Measurements from ENCODE around the gene FN3K.

Gene FN3K

GRCh38 chr17:82745524-82745923 lies 10.1 kb downstream of the FN3K start:
- no peak for ATAC-seq
- TF ChIP-seq TCF4 (CRISPR knock-in tag; IDR thresholded peaks at IDR 0.05; ENCODE audit: borderline replicate concordance) (no peak), ZC3H10 (CRISPR knock-in tag; IDR thresholded peaks at IDR 0.05) (no peak), CSDC2 (CRISPR knock-in tag; IDR thresholded peaks at IDR 0.05) (no peak), CREB5 (CRISPR knock-in tag; IDR thresholded peaks at IDR 0.05; ENCODE audit: low read depth) (no peak), BACH2 (CRISPR knock-in tag; IDR thresholded peaks at IDR 0.05; ENCODE audit: borderline replicate concordance) (no peak), ISL1 (CRISPR knock-in tag; IDR thresholded peaks at IDR 0.05) (no peak), OSR1 (CRISPR knock-in tag; IDR thresholded peaks at IDR 0.05) (no peak), ARNTL (CRISPR knock-in tag; IDR thresholded peaks at IDR 0.05; ENCODE audit: borderline replicate concordance, low read depth) (no peak), ZNF8 (CRISPR knock-in tag; IDR thresholded peaks at IDR 0.05) (no peak), PATZ1 (CRISPR knock-in tag; IDR thresholded peaks at IDR 0.05; ENCODE audit: borderline replicate concordance) (no peak), ZFP30 (CRISPR knock-in tag; IDR thresholded peaks at IDR 0.05) (no peak), ZFP3 (CRISPR knock-in tag; IDR thresholded peaks at IDR 0.05) (no peak)

GRCh38 chr17:82748756-82749155 lies 13.3 kb downstream of the FN3K start:
- TF ChIP-seq ZFP30 (CRISPR knock-in tag; IDR thresholded peaks at IDR 0.05), result no peak
- TF ChIP-seq ISL1 (CRISPR knock-in tag; IDR thresholded peaks at IDR 0.05), result no peak
- no peak for TF ChIP-seq BACH2 (CRISPR knock-in tag; IDR thresholded peaks at IDR 0.05; ENCODE audit: borderline replicate concordance)
- TF ChIP-seq POU6F1 (CRISPR knock-in tag; IDR thresholded peaks at IDR 0.05; ENCODE audit: borderline replicate concordance, low read depth), result no peak
- no peak for ATAC-seq

GRCh38 chr17:82750241-82750908 lies 15.0 kb downstream of the FN3K start:
- TF ChIP-seq TOX (CRISPR knock-in tag; IDR thresholded peaks at IDR 0.05; ENCODE audit: borderline replicate concordance) (no peak), ZNF70 (CRISPR knock-in tag; IDR thresholded peaks at IDR 0.05) (no peak), ESRRG (CRISPR knock-in tag; IDR thresholded peaks at IDR 0.05) (no peak), ZFP30 (CRISPR knock-in tag; IDR thresholded peaks at IDR 0.05) (no peak), CSRNP3 (CRISPR knock-in tag; IDR thresholded peaks at IDR 0.05) (no peak), TCF4 (CRISPR knock-in tag; IDR thresholded peaks at IDR 0.05; ENCODE audit: borderline replicate concordance) (no peak), ARNTL (CRISPR knock-in tag; IDR thresholded peaks at IDR 0.05; ENCODE audit: borderline replicate concordance, low read depth) (no peak), GLIS3 (CRISPR knock-in tag; IDR thresholded peaks at IDR 0.05) (no peak), RARB (CRISPR knock-in tag; IDR thresholded peaks at IDR 0.05) (no peak), ZFP3 (CRISPR knock-in tag; IDR thresholded peaks at IDR 0.05) (no peak), ISL1 (CRISPR knock-in tag; IDR thresholded peaks at IDR 0.05) (no peak), ZNF565 (CRISPR knock-in tag; conservative IDR thresholded peaks at IDR 0.05; ENCODE audit: low read depth) (no peak), CREB5 (CRISPR knock-in tag; IDR thresholded peaks at IDR 0.05; ENCODE audit: low read depth) (no peak)
- no peak for ATAC-seq

GRCh38 chr17:82751171-82751570 lies 15.8 kb downstream of the FN3K start:
- peak; percentile 36 for ATAC-seq
- TF ChIP-seq TCF4 (CRISPR knock-in tag; IDR thresholded peaks at IDR 0.05; ENCODE audit: borderline replicate concordance) (no peak), CREB5 (CRISPR knock-in tag; IDR thresholded peaks at IDR 0.05; ENCODE audit: low read depth) (no peak), ARNTL (CRISPR knock-in tag; IDR thresholded peaks at IDR 0.05; ENCODE audit: borderline replicate concordance, low read depth) (no peak), BACH2 (CRISPR knock-in tag; IDR thresholded peaks at IDR 0.05; ENCODE audit: borderline replicate concordance) (0 out of 2 replicates have a peak, but pooled peaks have one; percentile 38), ESRRG (CRISPR knock-in tag; IDR thresholded peaks at IDR 0.05) (no peak), PPARA (CRISPR knock-in tag; IDR thresholded peaks at IDR 0.05; ENCODE audit: borderline replicate concordance) (no peak), ZNF8 (CRISPR knock-in tag; IDR thresholded peaks at IDR 0.05) (no peak), ZNF565 (CRISPR knock-in tag; conservative IDR thresholded peaks at IDR 0.05; ENCODE audit: low read depth) (no peak), TOX (CRISPR knock-in tag; IDR thresholded peaks at IDR 0.05; ENCODE audit: borderline replicate concordance) (no peak), ISL1 (CRISPR knock-in tag; IDR thresholded peaks at IDR 0.05) (no peak), TSHZ2 (CRISPR knock-in tag; IDR thresholded peaks at IDR 0.05) (no peak), CSDC2 (CRISPR knock-in tag; IDR thresholded peaks at IDR 0.05) (no peak), ZNF70 (CRISPR knock-in tag; IDR thresholded peaks at IDR 0.05) (peak; percentile 44; the same call in 1 of the 2 replicates), ZFP30 (CRISPR knock-in tag; IDR thresholded peaks at IDR 0.05) (no peak)

Measured in SK-N-SH treated with all-trans-retinoic acid at 6 μM for 48 hours (cell line).